ENCODE measurements around the gene CEP20.

DNA sequence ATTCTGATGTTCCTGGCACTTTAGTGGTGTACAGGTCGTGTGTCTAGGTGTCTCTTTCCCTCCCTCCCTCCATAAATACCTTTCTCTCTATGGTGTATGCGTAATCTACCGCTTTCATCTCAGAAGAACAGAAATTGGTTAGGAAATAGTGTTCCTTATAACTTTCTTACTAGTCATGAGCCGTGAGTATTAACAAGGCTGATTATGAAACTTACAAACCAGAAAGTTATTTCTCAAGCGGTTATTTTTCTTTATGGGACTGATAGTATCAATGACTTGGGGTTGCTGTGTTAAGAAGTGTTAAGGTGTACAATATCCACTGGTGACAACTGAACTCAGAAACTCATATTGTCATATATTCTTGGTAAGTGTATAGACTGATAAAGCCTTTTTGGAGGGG lies 18.4 kb downstream of the CEP20 start:
- TF ChIP-seq, protein P1, sequence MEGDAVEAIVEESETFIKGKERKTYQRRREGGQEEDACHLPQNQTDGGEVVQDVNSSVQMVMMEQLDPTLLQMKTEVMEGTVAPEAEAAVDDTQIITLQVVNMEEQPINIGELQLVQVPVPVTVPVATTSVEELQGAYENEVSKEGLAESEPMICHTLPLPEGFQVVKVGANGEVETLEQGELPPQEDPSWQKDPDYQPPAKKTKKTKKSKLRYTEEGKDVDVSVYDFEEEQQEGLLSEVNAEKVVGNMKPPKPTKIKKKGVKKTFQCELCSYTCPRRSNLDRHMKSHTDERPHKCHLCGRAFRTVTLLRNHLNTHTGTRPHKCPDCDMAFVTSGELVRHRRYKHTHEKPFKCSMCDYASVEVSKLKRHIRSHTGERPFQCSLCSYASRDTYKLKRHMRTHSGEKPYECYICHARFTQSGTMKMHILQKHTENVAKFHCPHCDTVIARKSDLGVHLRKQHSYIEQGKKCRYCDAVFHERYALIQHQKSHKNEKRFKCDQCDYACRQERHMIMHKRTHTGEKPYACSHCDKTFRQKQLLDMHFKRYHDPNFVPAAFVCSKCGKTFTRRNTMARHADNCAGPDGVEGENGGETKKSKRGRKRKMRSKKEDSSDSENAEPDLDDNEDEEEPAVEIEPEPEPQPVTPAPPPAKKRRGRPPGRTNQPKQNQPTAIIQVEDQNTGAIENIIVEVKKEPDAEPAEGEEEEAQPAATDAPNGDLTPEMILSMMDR (IDR thresholded peaks at IDR 0.05; ENCODE audit: borderline replicate concordance, extremely low read depth, low read length, poor library complexity, severe bottlenecking): no peak
- no peak for TF ChIP-seq EZH2 (IDR thresholded peaks at IDR 0.05; ENCODE audit: borderline replicate concordance, low read depth, low read length, severe bottlenecking)

All from DND-41 (cell line).